OCI-LY1 (cell line): ENCODE measurements around the gene PCYT1A.

ENCODE experiments used
- H2AFZ ChIP-seq: fragments of 200-600 bp; sonication (generic), shearing (Covaris generic); 2 replicates; pipeline ENCODE4 v1.6.0; 2014; ENCODE audit warnings: antibody characterized with exemption, mild to moderate bottlenecking, low read length
- H3F3A ChIP-seq: fragments of 200-600 bp; sonication (generic), shearing (Covaris generic); 2 replicates; pipeline ENCODE4 v1.6.0; 2014; ENCODE audit warnings: mild to moderate bottlenecking, antibody characterized with exemption, low read length, moderate library complexity; ENCODE audit not compliant: insufficient read depth
- H3K27ac ChIP-seq: fragments of 200-600 bp; sonication (generic); 2 replicates; pipeline ENCODE4 v1.5.1; 2014; ENCODE audit warnings: low read length, mixed run types, mild to moderate bottlenecking, low read depth; ENCODE audit not compliant: poor library complexity, severe bottlenecking
- H3K27me3 ChIP-seq: fragments of 200-600 bp; sonication (generic); 2 replicates; pipeline ENCODE4 v1.6.0; 2014; ENCODE audit warnings: antibody characterized with exemption, mild to moderate bottlenecking, low read length, moderate library complexity; ENCODE audit not compliant: insufficient read depth
- H3K36me3 ChIP-seq: fragments of 200-600 bp; sonication (generic); 2 replicates; pipeline ENCODE4 v1.6.1; 2014; ENCODE audit warnings: mild to moderate bottlenecking, antibody characterized with exemption, low read length, moderate library complexity, mixed read lengths; ENCODE audit not compliant: insufficient read depth
- H3K4me1 ChIP-seq: fragments of 200-600 bp; sonication (generic); 2 replicates; pipeline ENCODE4 v1.5.1; 2014; ENCODE audit warnings: mild to moderate bottlenecking, low read length, moderate library complexity; ENCODE audit not compliant: insufficient read depth, severe bottlenecking
- H3K4me2 ChIP-seq: fragments of 200-600 bp; sonication (generic), shearing (Covaris generic); 2 replicates; pipeline ENCODE4 v1.6.1; 2014; ENCODE audit warnings: low read length
- H3K4me3 ChIP-seq: fragments of 200-600 bp; sonication (generic); 2 replicates; pipeline ENCODE4 v1.5.1; 2014; ENCODE audit warnings: low read length, low read depth, mild to moderate bottlenecking, mixed read lengths; ENCODE audit not compliant: poor library complexity, severe bottlenecking
- H3K79me2 ChIP-seq: fragments of 200-600 bp; shearing (Covaris generic); 2 replicates; pipeline ENCODE4 v1.6.1; 2016; ENCODE audit warnings: mixed run types, low read length, mixed read lengths; ENCODE audit not compliant: insufficient read depth
- H3K9ac ChIP-seq: fragments of 200-600 bp; sonication (generic), shearing (Covaris generic); 2 replicates; pipeline ENCODE4 v1.6.1; 2014; ENCODE audit warnings: mild to moderate bottlenecking, low read length, mixed read lengths
- H3K9me2 ChIP-seq: fragments of 200-600 bp; sonication (generic), shearing (Covaris generic); 2 replicates; pipeline ENCODE4 v1.6.1; 2014; ENCODE audit warnings: low read depth, mild to moderate bottlenecking, low read length, mixed read lengths
- H3K9me3 ChIP-seq: fragments of 200-600 bp; shearing (Covaris generic); 2 replicates; pipeline ENCODE4 v1.6.1; 2014; ENCODE audit warnings: low read length, mixed read lengths
- H4K20me1 ChIP-seq: fragments of 200-600 bp; sonication (generic), shearing (Covaris generic); 2 replicates; pipeline ENCODE4 v1.6.0; 2016; ENCODE audit warnings: mild to moderate bottlenecking, low read length; ENCODE audit not compliant: insufficient read depth
- EZH2 ChIP-seq: fragments of 200-600 bp; sonication (generic), shearing (Covaris generic); IDR thresholded peaks from 2 replicates; pipeline ENCODE4 v1.8.0; 2017; ENCODE audit warnings: borderline replicate concordance, mixed run types, mild to moderate bottlenecking, antibody characterized with exemption, low read length, moderate library complexity, mixed read lengths
- TF ChIP-seq, protein P1 (sequence below): fragments of 200-600 bp; sonication (generic), shearing (Covaris generic); IDR thresholded peaks from 2 replicates; pipeline ENCODE4 v1.5.1; 2017; ENCODE audit warnings: mild to moderate bottlenecking, antibody characterized with exemption, low read length, moderate library complexity, mixed read lengths

PCYT1A gene

DNA sequence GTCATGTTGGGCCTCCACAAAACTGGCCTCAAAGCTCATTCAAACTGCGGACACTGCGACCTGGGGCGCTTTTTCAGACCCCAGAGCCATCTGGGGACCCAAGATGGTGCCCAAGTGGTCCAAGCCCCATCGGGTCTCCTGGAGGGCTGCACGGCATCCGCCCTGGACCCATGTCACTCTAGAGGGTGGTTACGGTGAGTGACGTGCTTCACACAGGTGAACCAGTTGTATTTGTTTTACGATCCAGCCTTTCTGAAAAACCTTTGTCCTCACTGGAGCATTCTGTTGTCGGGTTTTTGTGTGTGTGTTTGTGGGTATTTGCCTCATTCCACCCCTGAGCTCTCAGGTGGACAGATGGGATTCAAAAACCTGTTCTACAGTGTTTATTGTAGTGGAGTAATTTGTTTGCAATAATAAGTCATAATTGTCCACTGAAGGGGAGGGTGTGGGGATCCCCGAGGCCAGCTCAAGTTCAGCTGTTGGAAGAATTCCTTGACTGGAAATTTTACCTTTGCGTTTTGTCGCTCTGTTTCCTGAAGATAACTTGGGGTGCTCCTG, 69.3 kb downstream of the PCYT1A start:
- Histone ChIP-seq H2AFZ (no peak overlapping the region), H3K27ac (no peak overlapping the region), H3K4me2 (no peak overlapping the region), H3F3A (no peaks in the 10 kb centered on the region), H3K9ac (no peak overlapping the region), H3K9me3 (no peaks in the 10 kb centered on the region), H3K27me3 (peaks cover 6% of the 10 kb centered on the region; the same call in 1 of the 2 replicates), H3K79me2 (no peaks in the 10 kb centered on the region), H3K9me2 (no peaks in the 10 kb centered on the region), H3K4me3 (no peak overlapping the region), H4K20me1 (no peaks in the 10 kb centered on the region), H3K4me1 (peaks cover 12% of the 10 kb centered on the region), H3K36me3 (no peaks in the 10 kb centered on the region)
- no peak for TF ChIP-seq EZH2
- TF ChIP-seq, protein P1, sequence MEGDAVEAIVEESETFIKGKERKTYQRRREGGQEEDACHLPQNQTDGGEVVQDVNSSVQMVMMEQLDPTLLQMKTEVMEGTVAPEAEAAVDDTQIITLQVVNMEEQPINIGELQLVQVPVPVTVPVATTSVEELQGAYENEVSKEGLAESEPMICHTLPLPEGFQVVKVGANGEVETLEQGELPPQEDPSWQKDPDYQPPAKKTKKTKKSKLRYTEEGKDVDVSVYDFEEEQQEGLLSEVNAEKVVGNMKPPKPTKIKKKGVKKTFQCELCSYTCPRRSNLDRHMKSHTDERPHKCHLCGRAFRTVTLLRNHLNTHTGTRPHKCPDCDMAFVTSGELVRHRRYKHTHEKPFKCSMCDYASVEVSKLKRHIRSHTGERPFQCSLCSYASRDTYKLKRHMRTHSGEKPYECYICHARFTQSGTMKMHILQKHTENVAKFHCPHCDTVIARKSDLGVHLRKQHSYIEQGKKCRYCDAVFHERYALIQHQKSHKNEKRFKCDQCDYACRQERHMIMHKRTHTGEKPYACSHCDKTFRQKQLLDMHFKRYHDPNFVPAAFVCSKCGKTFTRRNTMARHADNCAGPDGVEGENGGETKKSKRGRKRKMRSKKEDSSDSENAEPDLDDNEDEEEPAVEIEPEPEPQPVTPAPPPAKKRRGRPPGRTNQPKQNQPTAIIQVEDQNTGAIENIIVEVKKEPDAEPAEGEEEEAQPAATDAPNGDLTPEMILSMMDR: no peak

DNA sequence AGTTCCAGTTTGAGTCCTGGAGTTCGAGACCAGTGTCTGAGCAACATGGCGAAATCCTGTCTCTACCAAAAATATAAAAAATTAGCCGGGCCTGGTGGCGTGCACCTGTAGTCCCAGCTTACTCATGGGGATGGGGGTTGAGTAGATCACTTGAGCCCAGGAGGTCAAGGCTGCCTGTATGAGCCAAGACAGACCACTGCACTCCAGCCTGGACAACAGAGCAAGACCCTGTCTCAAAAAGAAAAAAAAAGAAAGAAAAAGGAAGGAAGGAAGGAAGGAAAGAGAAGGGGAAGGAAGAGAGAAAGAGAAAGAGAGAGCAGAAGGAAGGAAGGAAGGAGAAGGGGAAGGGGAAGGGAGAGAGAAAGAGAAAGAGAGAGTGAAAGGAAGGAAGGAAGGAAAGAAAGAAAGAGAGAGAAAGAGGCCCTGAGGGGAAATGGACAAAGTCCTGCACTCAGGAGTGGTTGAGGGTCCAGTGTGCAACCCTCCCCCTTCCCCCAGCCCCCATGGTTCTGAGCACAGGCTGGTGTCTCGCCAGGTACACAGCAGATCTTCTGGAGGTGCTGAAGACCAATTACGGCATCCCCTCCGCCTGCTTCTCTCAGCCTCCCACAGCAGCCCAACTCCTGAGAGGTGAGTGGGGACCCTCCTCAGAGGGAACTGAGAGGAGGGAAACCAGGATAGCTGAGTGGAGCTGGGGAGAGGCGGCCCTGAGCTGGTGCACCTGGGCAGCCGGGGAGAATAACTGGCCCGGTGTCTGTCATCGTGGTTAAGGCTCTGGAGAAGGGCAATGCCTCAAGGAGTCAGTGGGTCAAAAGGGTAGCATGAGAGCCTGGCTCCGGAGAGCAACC, 70.0 kb downstream of the PCYT1A start:
- H2AFZ ChIP-seq: no peak overlapping the region
- TF ChIP-seq EZH2: no peak
- TF ChIP-seq, protein P1: no peak
- H3K9ac ChIP-seq: no peak overlapping the region
- H3K4me2 ChIP-seq: no peak overlapping the region
- H3K27me3 ChIP-seq: no peaks in the 10 kb centered on the region; the same call in 1 of the 2 replicates
- no peak overlapping the region for H3K27ac ChIP-seq
- H3K4me1 ChIP-seq: peaks cover 12% of the 10 kb centered on the region
- no peaks in the 10 kb centered on the region for H3K9me3 ChIP-seq
- H4K20me1 ChIP-seq: no peaks in the 10 kb centered on the region
- no peaks in the 10 kb centered on the region for H3F3A ChIP-seq
- H3K4me3 ChIP-seq: no peak overlapping the region
- no peaks in the 10 kb centered on the region for H3K36me3 ChIP-seq
- no peaks in the 10 kb centered on the region for H3K9me2 ChIP-seq
- no peaks in the 10 kb centered on the region for H3K79me2 ChIP-seq

DNA sequence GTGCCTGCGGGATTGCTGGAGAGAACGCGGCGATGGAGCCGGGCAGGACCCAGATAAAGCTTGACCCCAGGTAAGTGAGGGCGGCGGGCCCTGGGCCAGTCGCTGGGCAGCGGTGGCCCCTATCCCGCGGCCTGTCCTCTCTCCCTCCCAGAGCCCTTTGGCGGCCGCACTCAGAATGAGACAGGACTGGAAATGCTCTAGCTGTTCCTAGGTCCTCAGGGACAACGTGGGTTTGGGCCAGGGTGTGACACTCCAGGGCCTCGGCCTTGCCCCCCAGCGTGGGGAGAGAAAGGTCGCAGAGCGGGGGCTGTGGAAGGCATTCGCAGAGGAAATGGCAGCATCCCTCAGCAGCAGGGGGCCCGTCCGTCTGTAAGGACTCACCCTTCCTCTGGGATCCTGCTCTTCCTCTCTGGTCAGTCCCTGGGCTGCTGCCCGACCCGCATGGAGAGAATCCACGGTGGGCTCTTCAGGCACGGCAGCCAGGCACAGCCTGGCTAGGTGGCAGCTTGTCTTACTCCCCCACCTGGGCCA, 70.8 kb downstream of the PCYT1A start:
- Histone ChIP-seq H3K4me1 (peaks cover 12% of the 10 kb centered on the region), H4K20me1 (no peaks in the 10 kb centered on the region), H3K9me3 (no peaks in the 10 kb centered on the region), H3F3A (no peaks in the 10 kb centered on the region), H2AFZ (no peak overlapping the region), H3K79me2 (no peaks in the 10 kb centered on the region), H3K27me3 (no peaks in the 10 kb centered on the region; the same call in 1 of the 2 replicates), H3K4me2 (no peak overlapping the region), H3K27ac (no peak overlapping the region), H3K9me2 (no peaks in the 10 kb centered on the region), H3K4me3 (no peak overlapping the region), H3K9ac (no peak overlapping the region), H3K36me3 (no peaks in the 10 kb centered on the region)
- TF ChIP-seq EZH2: no peak
- TF ChIP-seq, protein P1: no peak
